Activated CD4-positive, CD25-positive, alpha-beta regulatory T cell treated with anti-CD3 and anti-CD28 coated beads, Interleukin-2, amount 50 U/mL, for 72 hours (primary cell): Measurements from ENCODE around the gene OR2T6.
"Not testable (repeated sequence)": the region's sequence is repeated elsewhere in the genome, so short reads cannot be mapped to it uniquely, and the experiment has no call there.

Experiments
- DNase-seq: peaks from one replicate; pipeline ENCODE4 v3.0.0; 2021

The OR2T6 gene

GRCh38 chr1:248375446-248375845 is at the start of gene OR2T6:
OR2T6 (plus strand) TSS chr1:248375746; CDS start chr1:248387609, 11,863 bp downstream.
- DNase-seq, result no peak

GRCh38 chr1:248343451-248343850 is 32.1 kb upstream of the OR2T6 start:
- DNase-seq, result no peak

GRCh38 chr1:248348475-248348874 is 27.1 kb upstream of the OR2T6 start, which contains the start of gene OR14C36:
OR14C36 (plus strand) TSS chr1:248348775; CDS start chr1:248348775, 0 bp downstream.
- DNase-seq, result no peak

GRCh38 chr1:248359415-248359814 is 16.1 kb upstream of the OR2T6 start:
- no peak for DNase-seq

- no peak for DNase-seq
Measured at GRCh38 chr1:248361121-248361715, 14.3 kb upstream of the OR2T6 start, which contains the start of gene OR2T4. OR2T4 (plus strand) TSS chr1:248361665; CDS start chr1:248361665, 0 bp downstream.

- no peak for DNase-seq
Measured at GRCh38 chr1:248366609-248367008, 8.9 kb upstream of the OR2T6 start.

- DNase-seq, result no peak
Measured at GRCh38 chr1:248372394-248372793, 3.2 kb upstream of the OR2T6 start.

- no peak for DNase-seq
Measured at GRCh38 chr1:248373761-248374160, 1.8 kb upstream of the OR2T6 start.

- DNase-seq, result no peak
Measured at GRCh38 chr1:248376916-248377315, 1.4 kb downstream of the OR2T6 start.

GRCh38 chr1:248380854-248381253 is 5.3 kb downstream of the OR2T6 start:
- DNase-seq, result no peak

- DNase-seq, result no peak
Measured at GRCh38 chr1:248388426-248388825, 12.9 kb downstream of the OR2T6 start.

GRCh38 chr1:248393050-248393449 is 17.5 kb downstream of the OR2T6 start:
- DNase-seq, result no peak

GRCh38 chr1:248402748-248403147 is 27.2 kb downstream of the OR2T6 start, which contains the start of gene OR2T1:
OR2T1 (plus strand) TSS chr1:248403048; CDS start chr1:248406148, 3,100 bp downstream.
- DNase-seq, result no peak

- DNase-seq, result no peak
Measured at GRCh38 chr1:248404024-248404423, 28.5 kb downstream of the OR2T6 start.

- DNase-seq, result no peak
Measured at GRCh38 chr1:248406721-248407692, 31.5 kb downstream of the OR2T6 start.

GRCh38 chr1:248416226-248416625 is 40.7 kb downstream of the OR2T6 start:
- no peak for DNase-seq

- DNase-seq, result no peak
Measured at GRCh38 chr1:248417854-248418253, 42.3 kb downstream of the OR2T6 start.

GRCh38 chr1:248421384-248421783 is 45.8 kb downstream of the OR2T6 start:
- no peak for DNase-seq

GRCh38 chr1:248427526-248428191 is 52.1 kb downstream of the OR2T6 start:
- not testable (repeated sequence) for DNase-seq

GRCh38 chr1:248428192-248428533 is 52.6 kb downstream of the OR2T6 start:
- DNase-seq, result not testable (repeated sequence)

GRCh38 chr1:248431683-248432082 is 56.1 kb downstream of the OR2T6 start:
- DNase-seq, result not testable (repeated sequence)

GRCh38 chr1:248432201-248432600 is 56.7 kb downstream of the OR2T6 start:
- not testable (repeated sequence) for DNase-seq

GRCh38 chr1:248433811-248434415 is 58.4 kb downstream of the OR2T6 start:
- not testable (repeated sequence) for DNase-seq
